HCT116 (cell line): ENCODE measurements around the gene SYT11. TPM values are rescaled to one million over a fixed set of nuclear protein-coding genes. Genes with fewer than 3 reads are reported as not detected.

Experiments used
- ATAC-seq: fragments of 200-7000 bp; cut with Tn5 transposase; 2 replicates; pipeline ENCODE4 v1.9.1; 2020; ENCODE audit warnings: mild to moderate bottlenecking, moderate library complexity
- BruUV-seq: library from RNA; stranded (reverse); fragments of 400-500 nt; replicated peaks from 2 replicates; lab custom pipeline; 2021; lab: Mats Ljungman, UMichigan
- CTCF ChIA-PET: fragments of 300-600 bp; sonication (Branson Sonifier 250); formaldehyde crosslinking; loops from one replicate; lab custom pipeline; 2021; ENCODE audit warnings: antibody characterized with exemption; lab: Charles Lee
- POLR2A ChIA-PET: fragments of 300-600, 350-600 bp; sonication (Branson Sonifier 250); formaldehyde crosslinking; loops from one replicate; lab custom pipeline; 2021; ENCODE audit warnings: antibody characterized with exemption; lab: Charles Lee
- RAD21 ChIA-PET, 2 experiments: fragments of 300-600 bp; sonication (Branson Sonifier 250); formaldehyde crosslinking; loops; one replicate each; lab custom pipeline; 2023; ENCODE audit warnings: low total read pairs in 2 of 2; ENCODE audit not compliant: uncharacterized antibody in 2 of 2, unreplicated experiment in 2 of 2, low non-redundant PET in 1 of 2; lab: Charles Lee
- DNase-seq: peaks from one replicate; pipeline ENCODE4 v3.0.0-alpha.2; 2010; ENCODE audit warnings: low read depth, low spot score
- H2AFZ ChIP-seq: fragments of 200-600 bp; shearing (Covaris generic), sonication (generic); 2 replicates; pipeline ENCODE4 v1.6.1; 2017; ENCODE audit warnings: low read depth, mixed run types, mixed read lengths, antibody characterized with exemption, low read length; ENCODE audit not compliant: poor library complexity, severe bottlenecking
- H3K27ac ChIP-seq: 2 replicates; pipeline ENCODE4 v1.5.1; 2012; ENCODE audit warnings: low read depth, low read length
- H3K27me3 ChIP-seq: fragments of 200-600 bp; sonication (generic); 2 replicates; pipeline ENCODE4 v1.6.1; 2016; ENCODE audit warnings: mixed run types, low read length, mixed read lengths; ENCODE audit not compliant: insufficient read depth
- H3K36me3 ChIP-seq, 2 experiments: fragments of 200-500 bp in 1 of 2; fragments of 200-600 bp in 1 of 2; sonication (Bioruptor generic) in 1 of 2; sonication (generic) in 1 of 2; 2 replicates each; pipeline versions ENCODE4 v1.5.1 to v1.6.1; 2014 to 2016; ENCODE audit warnings: low read length in 2 of 2, inconsistent platforms in 1 of 2, mixed read lengths in 1 of 2, mixed run types in 1 of 2; ENCODE audit not compliant: insufficient read depth in 2 of 2, control insufficient read depth in 1 of 2
- H3K4me1 ChIP-seq, 2 experiments: fragments of 200-600 bp in 1 of 2; sonication (generic) in 1 of 2; 2 replicates each; pipeline versions ENCODE4 v1.5.1 to v1.6.1; 2012 to 2017; ENCODE audit warnings: low read length in 2 of 2, inconsistent platforms in 1 of 2, mild to moderate bottlenecking in 1 of 2, mixed read lengths in 1 of 2, mixed run types in 1 of 2, moderate library complexity in 1 of 2; ENCODE audit not compliant: insufficient read depth in 2 of 2, control insufficient read depth in 1 of 2
- H3K4me2 ChIP-seq: fragments of 200-600 bp; sonication (generic); 2 replicates; pipeline ENCODE4 v1.6.1; 2017; ENCODE audit warnings: mixed run types, low read length, mixed read lengths
- H3K4me3 ChIP-seq, 2 experiments: fragments of 200-600 bp in 1 of 2; sonication (generic) in 1 of 2; replicated peaks in 1 of 2; 2 replicates each; pipeline ENCODE4 v1.5.1; 2011 to 2016; ENCODE audit warnings: low read length in 2 of 2, control low read depth in 1 of 2, low read depth in 1 of 2, mild to moderate bottlenecking in 1 of 2, mixed read lengths in 1 of 2, mixed run types in 1 of 2
- H3K79me2 ChIP-seq: fragments of 200-600 bp; sonication (generic); 2 replicates; pipeline ENCODE4 v1.6.1; 2017; ENCODE audit warnings: mild to moderate bottlenecking, mixed run types, low read length, moderate library complexity, mixed read lengths; ENCODE audit not compliant: insufficient read depth
- H3K9ac ChIP-seq: fragments of 200-600 bp; sonication (generic); 2 replicates; pipeline ENCODE4 v1.6.1; 2016; ENCODE audit warnings: low read length, mixed read lengths
- H3K9me2 ChIP-seq: fragments of 200-600 bp; sonication (generic), shearing (Covaris generic); 2 replicates; pipeline ENCODE4 v1.6.1; 2017; ENCODE audit warnings: mixed run types, mild to moderate bottlenecking, moderate library complexity; ENCODE audit not compliant: insufficient read depth
- H3K9me3 ChIP-seq, 2 experiments: fragments of 200-500 bp in 1 of 2; fragments of 200-600 bp in 1 of 2; sonication (Bioruptor generic) in 1 of 2; sonication (generic) in 1 of 2; 2 replicates each; pipeline ENCODE4 v1.6.1; 2014 to 2017; ENCODE audit warnings: low read length in 2 of 2, mixed read lengths in 2 of 2, inconsistent platforms in 1 of 2, low read depth in 1 of 2, mild to moderate bottlenecking in 1 of 2, mixed run types in 1 of 2, moderate library complexity in 1 of 2; ENCODE audit not compliant: control insufficient read depth in 1 of 2, insufficient read depth in 1 of 2
- H4K20me1 ChIP-seq: fragments of 200-600 bp; sonication (generic), shearing (Covaris generic); 2 replicates; pipeline ENCODE4 v1.6.1; 2017; ENCODE audit warnings: mixed run types, mild to moderate bottlenecking, moderate library complexity; ENCODE audit not compliant: insufficient read depth
- CBX3 ChIP-seq: IDR thresholded peaks from 2 replicates; pipeline ENCODE4 v1.6.1; 2012; ENCODE audit warnings: low read depth
- CTCF ChIP-seq, 3 experiments: fragments of 200-600 bp in 1 of 3; sonication (generic) in 1 of 3; IDR thresholded peaks in 2 of 3; conservative IDR thresholded peaks in 1 of 3; 2 replicates each; pipeline ENCODE4 v1.5.1; 2012 to 2017; ENCODE audit warnings: low read depth in 2 of 3, low read length in 2 of 3, antibody characterized with exemption in 1 of 3, borderline replicate concordance in 1 of 3, control low read depth in 1 of 3, mild to moderate bottlenecking in 1 of 3, mixed read lengths in 1 of 3, mixed run types in 1 of 3, moderate library complexity in 1 of 3; ENCODE audit not compliant: insufficient read depth in 1 of 3
- ELF1 ChIP-seq: IDR thresholded peaks from 2 replicates; pipeline ENCODE4 v1.6.1; 2012; ENCODE audit warnings: low read depth, borderline replicate concordance
- EZH2 ChIP-seq: fragments of 200-600 bp; sonication (generic); IDR thresholded peaks from 2 replicates; pipeline ENCODE4 v1.6.1; 2017; ENCODE audit warnings: antibody characterized with exemption, mixed run types
- EZH2phosphoT487 ChIP-seq: fragments of 200-600 bp; IDR thresholded peaks from 2 replicates; pipeline ENCODE4 v1.6.1; 2018; ENCODE audit warnings: antibody characterized with exemption, borderline replicate concordance
- JUND ChIP-seq: IDR thresholded peaks from 2 replicates; pipeline ENCODE4 v1.6.1; 2012
- MAX ChIP-seq: IDR thresholded peaks from 2 replicates; pipeline ENCODE4 v1.6.1; 2012
- POLR2A ChIP-seq: IDR thresholded peaks from 2 replicates; pipeline ENCODE4 v1.7.0; 2011; ENCODE audit warnings: borderline replicate concordance; ENCODE audit not compliant: insufficient read depth, insufficient read length; ENCODE audit errors: extremely low read depth
- POLR2AphosphoS5 ChIP-seq: IDR thresholded peaks from 2 replicates; pipeline ENCODE4 v1.6.1; 2011; ENCODE audit warnings: mild to moderate bottlenecking, low read depth, low read length, moderate library complexity
- RAD21 ChIP-seq: IDR thresholded peaks from 2 replicates; pipeline ENCODE4 v1.6.1; 2012; ENCODE audit warnings: low read depth, mild to moderate bottlenecking
- REST ChIP-seq: IDR thresholded peaks from 2 replicates; pipeline ENCODE4 v1.6.1; 2012; ENCODE audit warnings: low read depth
- SIN3A ChIP-seq: IDR thresholded peaks from 2 replicates; pipeline ENCODE4 v1.6.1; 2012; ENCODE audit warnings: low read depth
- SP1 ChIP-seq: IDR thresholded peaks from 2 replicates; pipeline ENCODE4 v1.6.1; 2012; ENCODE audit warnings: low read depth
- SRF ChIP-seq: IDR thresholded peaks from 2 replicates; pipeline ENCODE4 v1.6.1; 2012; ENCODE audit warnings: low read depth
- TCF7L2 ChIP-seq: IDR thresholded peaks from 2 replicates; pipeline ENCODE4 v1.7.0; 2011; ENCODE audit warnings: borderline replicate concordance, inconsistent platforms; ENCODE audit not compliant: insufficient read depth, insufficient read length; ENCODE audit errors: extremely low read depth
- YY1 ChIP-seq: IDR thresholded peaks from 2 replicates; pipeline ENCODE4 v1.6.1; 2011; ENCODE audit warnings: low read length, low read depth, moderate library complexity, mild to moderate bottlenecking; ENCODE audit not compliant: insufficient replicate concordance; ENCODE audit errors: extremely low read depth
- ZBTB33 ChIP-seq: IDR thresholded peaks from 2 replicates; pipeline ENCODE4 v1.6.1; 2011; ENCODE audit warnings: mild to moderate bottlenecking, low read length, moderate library complexity; ENCODE audit not compliant: insufficient replicate concordance; ENCODE audit errors: extremely low read depth
- ZFX ChIP-seq: fragments of 450-650 bp; IDR thresholded peaks from 2 replicates; pipeline ENCODE4 v1.6.1; 2017
- intact Hi-C: fragments of 100-400 bp; cut with micrococcal nuclease; formaldehyde crosslinking; loops from 2 replicates; pipeline ENCODE4 v1.10.0; 2022
- total RNA-seq: library from RNA; stranded (reverse); gene quantifications from one replicate; pipeline ENCODE4 v1.2.1, GENCODE V29; 2021; ENCODE audit not compliant: unreplicated experiment

Gene SYT11
- total RNA-seq, 1 experiment from 2014 or later: 0.17 TPM

- H3K9ac ChIP-seq: no peak overlapping the region
- H4K20me1 ChIP-seq: peaks cover 24% of the 10 kb centered on the region; the same call in 1 of the 2 replicates
- DNase-seq: no peak
- H3K9me2 ChIP-seq: no peaks in the 10 kb centered on the region
- no peak overlapping the region for H3K4me3 ChIP-seq
- ChIA-PET RAD21 (no interaction called here), POLR2A (interaction anchor here (1.1 kb wide), 1 partner anchor 12 kb away, joined by 3 read pairs; no protein-coding TSS in a partner anchor), CTCF (no interaction called here)
- peaks cover 86% of the 10 kb centered on the region for H3K79me2 ChIP-seq
- no peaks in the 10 kb centered on the region for H3K4me1 ChIP-seq
- intact Hi-C loops: no loop called here
- H3K27me3 ChIP-seq: no peaks in the 10 kb centered on the region
- no peak overlapping the region for H3K4me2 ChIP-seq
- H2AFZ ChIP-seq: no peak overlapping the region
- TF ChIP-seq YY1 (no peak), CBX3 (no peak), RAD21 (no peak), CTCF (IDR thresholded peaks at IDR 0.05 in 2 of 3, conservative IDR thresholded peaks at IDR 0.05 in 1 of 3; ENCODE audit: borderline replicate concordance in 1 of 3, insufficient read depth in 1 of 3, low read depth in 2 of 3, low read length in 2 of 3) (no peak), SP1 (no peak), ZBTB33 (no peak), TCF7L2 (no peak), SIN3A (no peak), EZH2 (no peak), SRF (no peak), MAX (no peak), ELF1 (no peak), REST (no peak), JUND (no peak), ZFX (no peak), EZH2phosphoT487 (no peak), POLR2AphosphoS5 (no peak), POLR2A (no peak)
- ATAC-seq: no peak
- no peak overlapping the region for H3K27ac ChIP-seq
- no peaks in the 10 kb centered on the region for H3K9me3 ChIP-seq
- peaks cover 75 to 86% of the 10 kb centered on the region in 2 experiments for H3K36me3 ChIP-seq
- TSS peak; percentile 17 for BruUV-seq
These were observed 61.4 kb downstream of the SYT11 start for GRCh38 chr1:155920717-155921116.
